HepG2 (cell line): Measurements from ENCODE around the gene SCYL1. TPM values are rescaled to one million over a fixed set of nuclear protein-coding genes. Genes with fewer than 3 reads are reported as not detected.
A peak's percentile ranks its signal among the peaks of the same experiment; 100 is the strongest.

Experiments
- ARNT ChIP-seq: fragments of 450-650 bp; IDR thresholded peaks from 2 replicates; pipeline ENCODE4 v1.6.1; 2017
- FOXA3 ChIP-seq: IDR thresholded peaks from 2 replicates; pipeline ENCODE4 v1.6.1; 2016; ENCODE audit warnings: missing genetic modification reagents, missing compliant biosample characterization
- FOXC1 ChIP-seq: sonication (generic); formaldehyde crosslinking; IDR thresholded peaks from 2 replicates; pipeline ENCODE4 v1.8.0; 2022; ENCODE audit warnings: mild to moderate bottlenecking, missing genetic modification reagents, borderline replicate concordance
- GTF3A ChIP-seq: sonication (generic); formaldehyde crosslinking; conservative IDR thresholded peaks from 2 replicates; pipeline ENCODE4 v1.4.0; 2020; ENCODE audit warnings: mild to moderate bottlenecking, missing genetic modification reagents
- HDAC1 ChIP-seq: sonication (generic); formaldehyde crosslinking; IDR thresholded peaks from 2 replicates; pipeline ENCODE4 v1.5.1; 2020; ENCODE audit warnings: mild to moderate bottlenecking, missing genetic modification reagents
- KAT7 ChIP-seq: IDR thresholded peaks from 2 replicates; pipeline ENCODE4 v1.6.1; 2018; ENCODE audit warnings: borderline replicate concordance, missing compliant biosample characterization
- KDM2A ChIP-seq: sonication (generic); formaldehyde crosslinking; IDR thresholded peaks from 2 replicates; pipeline ENCODE4 v1.4.0; 2020; ENCODE audit warnings: low read depth, missing genetic modification reagents, borderline replicate concordance
- LCORL ChIP-seq, 2 experiments: fragments of 450-650 bp in 1 of 2; sonication (generic) in 1 of 2; formaldehyde crosslinking in 1 of 2; IDR thresholded peaks; 2 replicates each; pipeline versions ENCODE4 v1.5.0 to v1.6.1; 2017 to 2020; ENCODE audit warnings: antibody characterized with exemption in 1 of 2, missing genetic modification reagents in 1 of 2
- NFE2L1 ChIP-seq: sonication (generic); formaldehyde crosslinking; IDR thresholded peaks from 2 replicates; pipeline ENCODE4 v1.4.0; 2020; ENCODE audit warnings: missing genetic modification reagents, mild to moderate bottlenecking, borderline replicate concordance
- NFYB ChIP-seq: sonication (generic); formaldehyde crosslinking; IDR thresholded peaks from 2 replicates; pipeline ENCODE4 v1.4.0; 2020; ENCODE audit warnings: missing genetic modification reagents
- PHF20 ChIP-seq: sonication (generic); formaldehyde crosslinking; IDR thresholded peaks from 2 replicates; pipeline ENCODE4 v1.5.0; 2020; ENCODE audit warnings: mild to moderate bottlenecking, missing genetic modification reagents
- TGIF2 ChIP-seq: IDR thresholded peaks from 2 replicates; pipeline ENCODE4 v1.6.1; 2016; ENCODE audit warnings: control low read depth, missing compliant biosample characterization
- ZFP62 ChIP-seq: sonication (generic); formaldehyde crosslinking; IDR thresholded peaks from 2 replicates; pipeline ENCODE4 v1.4.0; 2020; ENCODE audit warnings: missing genetic modification reagents
- ZNF441 ChIP-seq: sonication (generic); formaldehyde crosslinking; IDR thresholded peaks from 2 replicates; pipeline ENCODE4 v1.7.0; 2021; ENCODE audit warnings: missing genetic modification reagents, borderline replicate concordance
- ZNF570 ChIP-seq: sonication (generic); formaldehyde crosslinking; IDR thresholded peaks from 2 replicates; pipeline ENCODE4 v1.4.0; 2020; ENCODE audit warnings: mild to moderate bottlenecking, missing genetic modification reagents, borderline replicate concordance
- ZNF660 ChIP-seq: sonication (generic); formaldehyde crosslinking; IDR thresholded peaks from 2 replicates; pipeline ENCODE4 v1.5.1; 2020; ENCODE audit warnings: mild to moderate bottlenecking, low read depth, missing genetic modification reagents, borderline replicate concordance
- ZNF891 ChIP-seq: sonication (generic); formaldehyde crosslinking; IDR thresholded peaks from 2 replicates; pipeline ENCODE4 v1.5.0; 2020; ENCODE audit warnings: mild to moderate bottlenecking, missing genetic modification reagents
- polyA plus RNA-seq, 8 experiments: library from polyadenylated mRNA; depleted of rRNA in 3 of 8; stranded (reverse) in 7 of 8; unstranded in 1 of 8; fragments of >200 nt; fragmentation: Illumina TruSeq in 4 of 8; extraction: Trizol in 4 of 8; gene quantifications; 2 replicates each; pipeline versions ENCODE4 v1.2.1 to v1.2.3, GENCODE V29; 2011 to 2016; ENCODE audit warnings: low read depth in 4 of 8, missing spikeins in 1 of 8, mixed read lengths in 1 of 8; ENCODE audit not compliant: insufficient read depth in 1 of 8
- total RNA-seq, 5 experiments: library from RNA; depleted of rRNA; stranded (reverse); fragments of >200 nt; fragmentation: Illumina TruSeq; extraction: Trizol; gene quantifications; 2 replicates each; pipeline ENCODE4 v1.2.3, GENCODE V29; 2016; ENCODE audit warnings: low read depth in 1 of 5
- TF ChIP-seq, protein P1 (sequence below): sonication (generic); formaldehyde crosslinking; IDR thresholded peaks from 2 replicates; pipeline ENCODE4 v1.9.0; 2022; ENCODE audit warnings: low read depth, missing genetic modification reagents
- TF ChIP-seq, protein P2 (sequence below): sonication (generic); formaldehyde crosslinking; IDR thresholded peaks from 2 replicates; pipeline ENCODE4 v1.4.0; 2020; ENCODE audit warnings: mild to moderate bottlenecking, missing genetic modification reagents
- TF ChIP-seq, protein P3 (sequence below): IDR thresholded peaks from 2 replicates; pipeline ENCODE4 v1.6.1; 2016

SCYL1 gene
- total and polyA plus RNA-seq, 2 of the 13 experiments (the other 11 are each of a cell fraction or from before 2014, with no cell fraction given), result 65.9 to 103 TPM

DNA sequence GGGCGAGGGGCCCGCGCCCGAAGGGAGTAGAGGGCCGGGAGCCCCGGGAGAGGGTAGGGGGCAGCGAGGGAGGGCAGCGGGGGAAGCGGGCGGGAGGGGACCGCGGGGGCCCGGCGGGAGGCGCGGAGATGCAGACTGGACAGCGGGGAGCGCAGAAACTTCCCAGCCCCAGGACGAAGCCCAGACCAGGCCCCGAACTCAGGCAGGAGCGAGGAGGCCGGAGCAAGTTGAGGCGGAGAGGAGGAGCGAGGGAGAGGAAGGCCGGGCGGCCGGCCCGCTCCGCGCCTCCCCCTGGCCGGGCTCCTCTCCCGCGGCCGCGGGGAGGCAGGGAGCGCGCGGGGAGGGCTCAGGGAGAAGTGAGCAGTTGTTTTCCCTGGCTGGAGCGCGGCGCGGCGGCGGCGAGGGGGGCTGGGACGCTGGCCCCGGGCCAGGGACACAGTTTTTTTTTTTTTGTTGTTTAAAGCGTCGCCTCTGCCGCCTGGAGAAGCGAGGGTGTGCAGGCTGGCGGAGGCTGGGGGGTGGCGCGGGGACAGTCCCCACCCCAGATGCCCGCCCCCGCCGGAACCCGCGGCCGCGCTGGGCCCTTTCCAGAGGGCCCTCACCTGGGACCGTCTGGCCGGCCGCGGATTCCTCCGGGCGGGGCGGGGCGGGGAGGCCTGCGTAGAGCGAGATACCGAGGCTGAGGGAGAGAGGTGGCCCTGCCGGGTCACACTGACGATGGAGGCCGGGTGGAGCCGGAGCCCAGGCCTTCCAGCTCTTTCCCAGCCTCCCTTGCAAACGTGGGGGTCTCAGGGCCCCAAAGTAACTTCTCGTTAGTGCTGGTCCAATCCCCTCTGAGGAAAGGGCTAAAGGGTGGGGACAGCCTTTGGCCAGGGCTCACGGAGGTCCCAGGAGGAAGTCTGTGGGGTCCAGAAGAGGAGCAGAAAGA lies 33.4 kb downstream of the SCYL1 start, which contains the start of gene LTBP3 (continued):
- TF ChIP-seq, protein P1, sequence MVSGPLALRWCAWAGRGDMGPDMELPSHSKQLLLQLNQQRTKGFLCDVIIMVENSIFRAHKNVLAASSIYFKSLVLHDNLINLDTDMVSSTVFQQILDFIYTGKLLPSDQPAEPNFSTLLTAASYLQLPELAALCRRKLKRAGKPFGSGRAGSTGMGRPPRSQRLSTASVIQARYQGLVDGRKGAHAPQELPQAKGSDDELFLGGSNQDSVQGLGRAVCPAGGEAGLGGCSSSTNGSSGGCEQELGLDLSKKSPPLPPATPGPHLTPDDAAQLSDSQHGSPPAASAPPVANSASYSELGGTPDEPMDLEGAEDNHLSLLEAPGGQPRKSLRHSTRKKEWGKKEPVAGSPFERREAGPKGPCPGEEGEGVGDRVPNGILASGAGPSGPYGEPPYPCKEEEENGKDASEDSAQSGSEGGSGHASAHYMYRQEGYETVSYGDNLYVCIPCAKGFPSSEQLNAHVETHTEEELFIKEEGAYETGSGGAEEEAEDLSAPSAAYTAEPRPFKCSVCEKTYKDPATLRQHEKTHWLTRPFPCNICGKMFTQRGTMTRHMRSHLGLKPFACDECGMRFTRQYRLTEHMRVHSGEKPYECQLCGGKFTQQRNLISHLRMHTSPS (CRISPR knock-in tag), result no peak
- no peak for TF ChIP-seq GTF3A (CRISPR knock-in tag)
- TF ChIP-seq KAT7, result no peak
- no peak for TF ChIP-seq FOXC1 (CRISPR knock-in tag)
- peak; percentile 33; the same call in 1 of the 2 replicates for TF ChIP-seq HDAC1 (CRISPR knock-in tag)
- no peak for TF ChIP-seq ZNF441
- no peak for TF ChIP-seq ZFP62 (CRISPR knock-in tag)
- no peak for TF ChIP-seq ARNT
- TF ChIP-seq ZNF891 (CRISPR knock-in tag), result no peak
- no peak for TF ChIP-seq NFYB (CRISPR knock-in tag)
- TF ChIP-seq ZNF570, result no peak
- no peak for TF ChIP-seq LCORL (IDR thresholded peaks at IDR 0.05)
- TF ChIP-seq LCORL (CRISPR knock-in tag; IDR thresholded peaks at IDR 0.05), result peak; percentile 76
- no peak for TF ChIP-seq ZNF660 (CRISPR knock-in tag)
- TF ChIP-seq, protein P2, sequence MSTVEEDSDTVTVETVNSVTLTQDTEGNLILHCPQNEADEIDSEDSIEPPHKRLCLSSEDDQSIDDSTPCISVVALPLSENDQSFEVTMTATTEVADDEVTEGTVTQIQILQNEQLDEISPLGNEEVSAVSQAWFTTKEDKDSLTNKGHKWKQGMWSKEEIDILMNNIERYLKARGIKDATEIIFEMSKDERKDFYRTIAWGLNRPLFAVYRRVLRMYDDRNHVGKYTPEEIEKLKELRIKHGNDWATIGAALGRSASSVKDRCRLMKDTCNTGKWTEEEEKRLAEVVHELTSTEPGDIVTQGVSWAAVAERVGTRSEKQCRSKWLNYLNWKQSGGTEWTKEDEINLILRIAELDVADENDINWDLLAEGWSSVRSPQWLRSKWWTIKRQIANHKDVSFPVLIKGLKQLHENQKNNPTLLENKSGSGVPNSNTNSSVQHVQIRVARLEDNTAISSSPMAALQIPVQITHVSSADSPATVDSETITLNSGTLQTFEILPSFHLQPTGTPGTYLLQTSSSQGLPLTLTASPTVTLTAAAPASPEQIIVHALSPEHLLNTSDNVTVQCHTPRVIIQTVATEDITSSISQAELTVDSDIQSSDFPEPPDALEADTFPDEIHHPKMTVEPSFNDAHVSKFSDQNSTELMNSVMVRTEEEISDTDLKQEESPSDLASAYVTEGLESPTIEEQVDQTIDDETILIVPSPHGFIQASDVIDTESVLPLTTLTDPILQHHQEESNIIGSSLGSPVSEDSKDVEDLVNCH, result no peak
- TF ChIP-seq FOXA3 (CRISPR knock-in tag), result no peak
- no peak for TF ChIP-seq NFE2L1
- no peak for TF ChIP-seq PHF20 (CRISPR knock-in tag)
- no peak for TF ChIP-seq TGIF2 (CRISPR knock-in tag)
- TF ChIP-seq KDM2A (CRISPR knock-in tag), result peak; percentile 57
- TF ChIP-seq, protein P3, sequence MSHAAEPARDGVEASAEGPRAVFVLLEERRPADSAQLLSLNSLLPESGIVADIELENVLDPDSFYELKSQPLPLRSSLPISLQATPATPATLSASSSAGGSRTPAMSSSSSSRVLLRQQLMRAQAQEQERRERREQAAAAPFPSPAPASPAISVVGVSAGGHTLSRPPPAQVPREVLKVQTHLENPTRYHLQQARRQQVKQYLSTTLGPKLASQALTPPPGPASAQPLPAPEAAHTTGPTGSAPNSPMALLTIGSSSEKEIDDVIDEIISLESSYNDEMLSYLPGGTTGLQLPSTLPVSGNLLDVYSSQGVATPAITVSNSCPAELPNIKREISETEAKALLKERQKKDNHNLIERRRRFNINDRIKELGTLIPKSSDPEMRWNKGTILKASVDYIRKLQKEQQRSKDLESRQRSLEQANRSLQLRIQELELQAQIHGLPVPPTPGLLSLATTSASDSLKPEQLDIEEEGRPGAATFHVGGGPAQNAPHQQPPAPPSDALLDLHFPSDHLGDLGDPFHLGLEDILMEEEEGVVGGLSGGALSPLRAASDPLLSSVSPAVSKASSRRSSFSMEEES (CRISPR knock-in tag), result no peak
